Astrocyte (in vitro differentiated cells and primary cell): ENCODE data around the gene POSTN. TPM values are rescaled to one million over a fixed set of nuclear protein-coding genes. Genes with fewer than 3 reads are reported as not detected.

Experiments
- DNase-seq: peaks from one replicate; pipeline ENCODE4 v3.0.0-alpha.2; 2010; ENCODE audit warnings: low read depth
- FAIRE-seq: peaks from 2 replicates; lab custom pipeline; 2011; peaks lifted over from hg19 to GRCh38; lab: Jason Lieb, UNC
- H2AFZ ChIP-seq: 2 replicates; pipeline ENCODE4 v1.6.0; 2012; ENCODE audit warnings: low read depth, low read length, inconsistent platforms
- H3K27ac ChIP-seq: 2 replicates; pipeline ENCODE4 v1.5.1; 2011; ENCODE audit warnings: low read depth, low read length, inconsistent platforms
- H3K27me3 ChIP-seq: 2 replicates; pipeline ENCODE4 v1.6.0; 2011; ENCODE audit warnings: low read length, inconsistent platforms; ENCODE audit not compliant: insufficient read depth
- H3K36me3 ChIP-seq: 2 replicates; pipeline ENCODE4 v1.5.1; 2011; ENCODE audit warnings: low read length, inconsistent platforms; ENCODE audit not compliant: insufficient read depth
- H3K4me1 ChIP-seq: 2 replicates; pipeline ENCODE4 v1.5.1; 2011; ENCODE audit warnings: low read length, inconsistent platforms; ENCODE audit not compliant: insufficient read depth
- H3K4me2 ChIP-seq: 2 replicates; pipeline ENCODE4 v1.6.0; 2012; ENCODE audit warnings: low read length, inconsistent platforms
- H3K4me3 ChIP-seq: 2 replicates; pipeline ENCODE4 v1.5.1; 2011; ENCODE audit warnings: low read depth, mild to moderate bottlenecking, low read length, inconsistent platforms; ENCODE audit not compliant: insufficient read depth
- H3K79me2 ChIP-seq: 2 replicates; pipeline ENCODE4 v1.6.0; 2012; ENCODE audit warnings: mild to moderate bottlenecking, low read length, inconsistent platforms; ENCODE audit not compliant: insufficient read depth
- H3K9ac ChIP-seq: 2 replicates; pipeline ENCODE4 v1.6.0; 2012; ENCODE audit warnings: mild to moderate bottlenecking, low read length, inconsistent platforms
- H3K9me3 ChIP-seq: 2 replicates; pipeline ENCODE4 v1.5.1; 2012; ENCODE audit warnings: low read depth, mild to moderate bottlenecking, low read length, inconsistent platforms; ENCODE audit not compliant: insufficient read depth
- H4K20me1 ChIP-seq: 2 replicates; pipeline ENCODE4 v1.6.0; 2012; ENCODE audit warnings: low read length, inconsistent platforms; ENCODE audit not compliant: insufficient read depth
- H3K27ac Mint-ChIP-seq: one replicate; pipeline ENCODE4 v1.8.0; 2021; ENCODE audit warnings: mild to moderate bottlenecking, mixed read lengths; ENCODE audit not compliant: unreplicated experiment
- H3K27me3 Mint-ChIP-seq: one replicate; pipeline ENCODE4 v1.8.0; 2021; ENCODE audit warnings: low read depth, mixed read lengths; ENCODE audit not compliant: unreplicated experiment
- H3K36me3 Mint-ChIP-seq: one replicate; pipeline ENCODE4 v1.8.0; 2021; ENCODE audit warnings: low read depth, mixed read lengths; ENCODE audit not compliant: unreplicated experiment
- H3K4me1 Mint-ChIP-seq: one replicate; pipeline ENCODE4 v1.8.0; 2021; ENCODE audit warnings: low read depth, mixed read lengths; ENCODE audit not compliant: unreplicated experiment
- H3K4me3 Mint-ChIP-seq: one replicate; pipeline ENCODE4 v1.8.0; 2021; ENCODE audit warnings: mild to moderate bottlenecking, moderate library complexity, mixed read lengths; ENCODE audit not compliant: unreplicated experiment
- H3K9me3 Mint-ChIP-seq: one replicate; pipeline ENCODE4 v1.8.0; 2021; ENCODE audit warnings: mild to moderate bottlenecking, mixed read lengths; ENCODE audit not compliant: unreplicated experiment
- EZH2 ChIP-seq: IDR thresholded peaks from 2 replicates; pipeline ENCODE4 v1.6.1; 2012; ENCODE audit warnings: mild to moderate bottlenecking, low read length, inconsistent platforms; ENCODE audit not compliant: insufficient read depth
- total RNA-seq: library from RNA; stranded (reverse); gene quantifications from 2 replicates; pipeline ENCODE4 v1.2.1, GENCODE V29; 2021
- TF ChIP-seq, protein P1 (sequence below): IDR thresholded peaks from 2 replicates; pipeline ENCODE4 v1.5.1; 2011; ENCODE audit warnings: low read depth, mild to moderate bottlenecking, inconsistent platforms, low read length, moderate library complexity; ENCODE audit not compliant: insufficient read depth

Gene POSTN
- total RNA-seq, 1 donor from 2014 or later: 18.6 TPM

DNA sequence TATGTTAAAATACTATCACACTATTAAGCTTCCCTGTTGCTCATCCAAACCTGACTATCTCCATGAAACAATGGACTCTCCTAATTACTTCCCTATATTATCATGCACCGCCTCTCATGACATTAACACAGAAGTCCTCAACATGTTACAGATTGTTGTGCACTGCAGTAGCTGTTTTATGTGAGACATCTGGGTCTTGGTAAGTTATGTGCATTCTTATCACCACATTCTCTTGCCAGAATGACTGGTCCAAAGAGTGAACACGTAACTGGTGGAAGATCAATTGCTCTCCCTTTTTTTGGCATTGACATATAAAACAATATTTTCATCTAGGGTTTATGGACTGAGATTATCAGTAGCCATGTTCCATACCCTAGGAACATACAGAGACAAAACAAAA lies 59.4 kb downstream of the POSTN start:
- Histone ChIP-seq H2AFZ (no peak overlapping the region), H3K9me3 (no peaks in the 10 kb centered on the region), H3K36me3 (no peaks in the 10 kb centered on the region), H3K9ac (no peak overlapping the region), H3K4me3 (no peak overlapping the region), H3K79me2 (no peaks in the 10 kb centered on the region), H3K27ac (no peak overlapping the region), H3K27me3 (no peaks in the 10 kb centered on the region), H3K4me1 (peaks cover 4% of the 10 kb centered on the region), H4K20me1 (no peaks in the 10 kb centered on the region), H3K4me2 (no peak overlapping the region)
- Mint-ChIP-seq H3K9me3 (peaks cover under 1% of the 10 kb centered on the region), H3K4me1 (peaks cover 9% of the 10 kb centered on the region), H3K27ac (no peak overlapping the region), H3K4me3 (no peak overlapping the region), H3K27me3 (no peaks in the 10 kb centered on the region), H3K36me3 (no peaks in the 10 kb centered on the region)
- FAIRE-seq: peak; percentile 20
- no peak for TF ChIP-seq EZH2
- TF ChIP-seq, protein P1, sequence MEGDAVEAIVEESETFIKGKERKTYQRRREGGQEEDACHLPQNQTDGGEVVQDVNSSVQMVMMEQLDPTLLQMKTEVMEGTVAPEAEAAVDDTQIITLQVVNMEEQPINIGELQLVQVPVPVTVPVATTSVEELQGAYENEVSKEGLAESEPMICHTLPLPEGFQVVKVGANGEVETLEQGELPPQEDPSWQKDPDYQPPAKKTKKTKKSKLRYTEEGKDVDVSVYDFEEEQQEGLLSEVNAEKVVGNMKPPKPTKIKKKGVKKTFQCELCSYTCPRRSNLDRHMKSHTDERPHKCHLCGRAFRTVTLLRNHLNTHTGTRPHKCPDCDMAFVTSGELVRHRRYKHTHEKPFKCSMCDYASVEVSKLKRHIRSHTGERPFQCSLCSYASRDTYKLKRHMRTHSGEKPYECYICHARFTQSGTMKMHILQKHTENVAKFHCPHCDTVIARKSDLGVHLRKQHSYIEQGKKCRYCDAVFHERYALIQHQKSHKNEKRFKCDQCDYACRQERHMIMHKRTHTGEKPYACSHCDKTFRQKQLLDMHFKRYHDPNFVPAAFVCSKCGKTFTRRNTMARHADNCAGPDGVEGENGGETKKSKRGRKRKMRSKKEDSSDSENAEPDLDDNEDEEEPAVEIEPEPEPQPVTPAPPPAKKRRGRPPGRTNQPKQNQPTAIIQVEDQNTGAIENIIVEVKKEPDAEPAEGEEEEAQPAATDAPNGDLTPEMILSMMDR: no peak
- no peak for DNase-seq

DNA sequence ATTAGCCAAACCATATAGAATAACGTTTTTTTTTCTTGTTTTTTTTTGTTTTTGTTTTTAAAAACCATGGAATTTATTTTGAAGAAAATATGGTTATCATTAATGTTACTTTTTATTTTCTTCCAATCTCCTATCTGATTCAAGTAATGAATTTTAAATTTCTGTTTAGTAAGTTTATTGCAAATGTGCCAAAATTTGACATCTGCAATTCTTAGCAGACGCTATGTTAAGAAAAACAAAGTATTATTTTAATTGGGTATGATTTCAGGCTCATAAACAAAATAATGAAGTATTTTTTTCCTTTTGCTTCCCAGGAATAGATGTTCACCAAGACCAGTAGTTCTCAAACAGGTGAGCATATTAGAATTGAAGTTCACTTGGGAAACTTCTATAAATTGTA lies 63.1 kb downstream of the POSTN start:
- H3K9ac ChIP-seq: no peak overlapping the region
- peaks cover 5% of the 10 kb centered on the region for H3K9me3 Mint-ChIP-seq
- H3K27ac Mint-ChIP-seq: no peak overlapping the region
- H3K79me2 ChIP-seq: no peaks in the 10 kb centered on the region
- H3K36me3 ChIP-seq: no peaks in the 10 kb centered on the region
- no peak overlapping the region for H3K4me2 ChIP-seq
- peaks cover 4% of the 10 kb centered on the region for H3K4me1 ChIP-seq
- TF ChIP-seq EZH2: no peak
- TF ChIP-seq, protein P1: no peak
- peaks cover 3% of the 10 kb centered on the region for H3K9me3 ChIP-seq
- H3K4me3 ChIP-seq: no peak overlapping the region
- FAIRE-seq (no peak), DNase-seq (no peak)
- no peaks in the 10 kb centered on the region for H3K27me3 ChIP-seq
- peaks cover 7% of the 10 kb centered on the region for H3K4me1 Mint-ChIP-seq
- H3K27ac ChIP-seq: no peak overlapping the region
- H4K20me1 ChIP-seq: no peaks in the 10 kb centered on the region
- H2AFZ ChIP-seq: no peak overlapping the region
- no peaks in the 10 kb centered on the region for H3K27me3 Mint-ChIP-seq
- no peaks in the 10 kb centered on the region for H3K36me3 Mint-ChIP-seq
- H3K4me3 Mint-ChIP-seq: no peak overlapping the region

DNA sequence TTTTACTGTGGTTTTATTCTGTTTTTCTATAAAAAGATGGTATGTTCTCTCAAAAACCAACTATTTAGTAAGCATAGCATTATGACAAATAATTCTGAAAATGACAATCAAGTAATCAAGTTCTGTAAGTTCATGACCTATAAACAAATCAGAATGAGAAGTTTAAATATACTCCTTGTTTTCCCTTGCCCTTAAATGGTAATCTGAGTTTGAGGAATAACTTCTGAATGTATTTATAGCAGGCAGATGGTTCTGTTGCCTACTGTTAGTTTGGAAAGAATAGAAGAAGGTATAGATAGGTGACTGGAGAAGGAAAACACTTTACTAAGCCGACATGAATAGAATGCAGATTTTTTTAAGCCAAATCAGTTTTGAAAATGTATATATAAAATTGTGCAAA lies 63.9 kb downstream of the POSTN start:
- no peaks in the 10 kb centered on the region for H3K36me3 ChIP-seq
- H3K27me3 ChIP-seq: no peaks in the 10 kb centered on the region
- DNase-seq (no peak), FAIRE-seq (no peak)
- no peaks in the 10 kb centered on the region for H4K20me1 ChIP-seq
- no peak overlapping the region for H2AFZ ChIP-seq
- H3K27me3 Mint-ChIP-seq: no peaks in the 10 kb centered on the region
- peak overlapping the region; percentile 72 for H3K9ac ChIP-seq
- peaks cover 5% of the 10 kb centered on the region for H3K9me3 Mint-ChIP-seq
- H3K9me3 ChIP-seq: peaks cover 3% of the 10 kb centered on the region
- no peaks in the 10 kb centered on the region for H3K36me3 Mint-ChIP-seq
- no peaks in the 10 kb centered on the region for H3K79me2 ChIP-seq
- H3K4me1 ChIP-seq: peaks cover 4% of the 10 kb centered on the region
- no peak for TF ChIP-seq EZH2
- TF ChIP-seq, protein P1: no peak
- H3K4me3 Mint-ChIP-seq: no peak overlapping the region
- H3K27ac Mint-ChIP-seq: no peak overlapping the region
- peak overlapping the region; percentile 94 for H3K27ac ChIP-seq
- H3K4me1 Mint-ChIP-seq: peaks cover 1% of the 10 kb centered on the region
- H3K4me2 ChIP-seq: no peak overlapping the region
- H3K4me3 ChIP-seq: no peak overlapping the region
